Measurements from ENCODE around the gene NT5C3B.
"Not testable (repeated sequence)": the region's sequence is repeated elsewhere in the genome, so short reads cannot be mapped to it uniquely, and the experiment has no call there.

NT5C3B gene

GRCh38 chr17:41864498-41864835 is 28.4 kb upstream of the NT5C3B start:
- H3K79me2 ChIP-seq (ENCODE audit: low read length) = peaks cover 56% of the 10 kb centered on the region
- TF ChIP-seq CTCF (IDR thresholded peaks at IDR 0.05; ENCODE audit: low read length) (no peak), EZH2phosphoT487 (IDR thresholded peaks at IDR 0.05; ENCODE audit: low read length) (no peak), EZH2 (optimal IDR thresholded peaks at IDR 0.05; ENCODE audit: low read depth, low read length) (no peak)
- H3K36me3 ChIP-seq (replicated peaks; ENCODE audit: insufficient read depth, low read length) = no peaks in the 10 kb centered on the region
- H3K4me2 ChIP-seq (ENCODE audit: low read depth, low read length) = peak overlapping the region; percentile 51
- no peaks in the 10 kb centered on the region for H3K9me2 ChIP-seq (replicated peaks; ENCODE audit: insufficient read depth, low read length)
- H2AFZ ChIP-seq (ENCODE audit: low read length) = peak overlapping the region; percentile 96
- H3K9ac ChIP-seq (ENCODE audit: low read length) = peak overlapping the region; percentile 93
- no peaks in the 10 kb centered on the region; the same call in 1 of the 2 replicates for H4K20me1 ChIP-seq (ENCODE audit: insufficient read depth, low read length)
- peak overlapping the region; percentile 59; the same call in 1 of the 2 replicates for H3K27ac ChIP-seq (ENCODE audit: low read length)
- H3K4me3 ChIP-seq (ENCODE audit: low read length) = peak overlapping the region; percentile 94
- no peak for DNase-seq
- H3K9me3 ChIP-seq (replicated peaks; ENCODE audit: insufficient read depth, low read length) = no peaks in the 10 kb centered on the region
- no peaks in the 10 kb centered on the region for H3K27me3 ChIP-seq (replicated peaks; ENCODE audit: insufficient read depth, low read length)
- peaks cover 3% of the 10 kb centered on the region; the same call in 1 of the 2 replicates for H3F3A ChIP-seq (ENCODE audit: insufficient read depth, low read length)
- peaks cover 6% of the 10 kb centered on the region; the same call in 1 of the 2 replicates for H3K4me1 ChIP-seq (ENCODE audit: low read length)

GRCh38 chr17:41863074-41863848 is 27.2 kb upstream of the NT5C3B start:
- H3K27ac ChIP-seq (ENCODE audit: low read length) = no peak overlapping the region
- peak overlapping the region; percentile 51 for H3K4me2 ChIP-seq (ENCODE audit: low read depth, low read length)

GRCh38 chr17:41860254-41860931 is 24.4 kb upstream of the NT5C3B start:
- no peaks in the 10 kb centered on the region for H3K36me3 ChIP-seq (replicated peaks; ENCODE audit: insufficient read depth, low read length)
- no peak overlapping the region for H2AFZ ChIP-seq (ENCODE audit: low read length)
- DNase-seq = no peak

More at GRCh38 chr17:41863074-41863848, 27.2 kb upstream of the NT5C3B start:
- no peaks in the 10 kb centered on the region; the same call in 1 of the 2 replicates for H4K20me1 ChIP-seq (ENCODE audit: insufficient read depth, low read length)
- DNase-seq = no peak
- H3K27me3 ChIP-seq (replicated peaks; ENCODE audit: insufficient read depth, low read length) = no peaks in the 10 kb centered on the region
- peak overlapping the region; percentile 94; the same call in 1 of the 2 replicates for H3K4me3 ChIP-seq (ENCODE audit: low read length)
- H3K36me3 ChIP-seq (replicated peaks; ENCODE audit: insufficient read depth, low read length) = no peaks in the 10 kb centered on the region
- no peak overlapping the region for H2AFZ ChIP-seq (ENCODE audit: low read length)
- H3K9ac ChIP-seq (ENCODE audit: low read length) = no peak overlapping the region
- H3K9me3 ChIP-seq (replicated peaks; ENCODE audit: insufficient read depth, low read length) = no peaks in the 10 kb centered on the region
- TF ChIP-seq EZH2 (optimal IDR thresholded peaks at IDR 0.05; ENCODE audit: low read depth, low read length) (no peak), CTCF (IDR thresholded peaks at IDR 0.05; ENCODE audit: low read length) (no peak), EZH2phosphoT487 (IDR thresholded peaks at IDR 0.05; ENCODE audit: low read length) (no peak)
- H3K9me2 ChIP-seq (replicated peaks; ENCODE audit: insufficient read depth, low read length) = no peaks in the 10 kb centered on the region
- peaks cover 66% of the 10 kb centered on the region for H3K79me2 ChIP-seq (ENCODE audit: low read length)
- peaks cover 3% of the 10 kb centered on the region; the same call in 1 of the 2 replicates for H3F3A ChIP-seq (ENCODE audit: insufficient read depth, low read length)
- H3K4me1 ChIP-seq (ENCODE audit: low read length) = peaks cover 6% of the 10 kb centered on the region; the same call in 1 of the 2 replicates

GRCh38 chr17:41851382-41851781 is 15.3 kb upstream of the NT5C3B start:
- not testable (repeated sequence) for H3K9me3 ChIP-seq (replicated peaks; ENCODE audit: insufficient read depth, low read length); H3K4me1 ChIP-seq (ENCODE audit: low read length); H3K4me3 ChIP-seq (ENCODE audit: low read length); H3K9ac ChIP-seq (ENCODE audit: low read length); H3F3A ChIP-seq (ENCODE audit: insufficient read depth, low read length); H3K27ac ChIP-seq (ENCODE audit: low read length); H2AFZ ChIP-seq (ENCODE audit: low read length); DNase-seq; H3K9me2 ChIP-seq (replicated peaks; ENCODE audit: insufficient read depth, low read length); H4K20me1 ChIP-seq (ENCODE audit: insufficient read depth, low read length); H3K27me3 ChIP-seq (replicated peaks; ENCODE audit: insufficient read depth, low read length); H3K4me2 ChIP-seq (ENCODE audit: low read depth, low read length); H3K36me3 ChIP-seq (replicated peaks; ENCODE audit: insufficient read depth, low read length)
- peaks cover 84% of the 10 kb centered on the region for H3K79me2 ChIP-seq (ENCODE audit: low read length)

More at GRCh38 chr17:41860254-41860931, 24.4 kb upstream of the NT5C3B start:
- Histone ChIP-seq H3K4me3 (ENCODE audit: low read length) (no peak overlapping the region), H4K20me1 (ENCODE audit: insufficient read depth, low read length) (no peaks in the 10 kb centered on the region; the same call in 1 of the 2 replicates), H3K9me2 (replicated peaks; ENCODE audit: insufficient read depth, low read length) (no peaks in the 10 kb centered on the region), H3K9me3 (replicated peaks; ENCODE audit: insufficient read depth, low read length) (no peaks in the 10 kb centered on the region), H3K27me3 (replicated peaks; ENCODE audit: insufficient read depth, low read length) (no peaks in the 10 kb centered on the region), H3K9ac (ENCODE audit: low read length) (no peak overlapping the region), H3K4me2 (ENCODE audit: low read depth, low read length) (no peak overlapping the region), H3K79me2 (ENCODE audit: low read length) (peaks cover 91% of the 10 kb centered on the region), H3K27ac (ENCODE audit: low read length) (no peak overlapping the region), H3K4me1 (ENCODE audit: low read length) (peaks cover 6% of the 10 kb centered on the region; the same call in 1 of the 2 replicates), H3F3A (ENCODE audit: insufficient read depth, low read length) (0 out of 2 replicates have a peak, but pooled peaks cover under 1% of the 10 kb centered on the region)
- TF ChIP-seq EZH2phosphoT487 (IDR thresholded peaks at IDR 0.05; ENCODE audit: low read length) (no peak), CTCF (IDR thresholded peaks at IDR 0.05; ENCODE audit: low read length) (no peak), EZH2 (optimal IDR thresholded peaks at IDR 0.05; ENCODE audit: low read depth, low read length) (no peak)
